Kidney epithelial cell (primary cell): Measurements from ENCODE around the gene DIAPH3. TPM values are rescaled to one million over a fixed set of nuclear protein-coding genes. Genes with fewer than 3 reads are reported as not detected.

ENCODE experiments used
- DNase-seq: peaks from one replicate; pipeline ENCODE4 v3.0.0-alpha.2; 2010; ENCODE audit warnings: low read depth
- H3K27me3 ChIP-seq: 2 replicates; pipeline ENCODE4 v1.6.0; 2011; ENCODE audit warnings: low read length; ENCODE audit not compliant: control insufficient read depth, insufficient read depth
- H3K36me3 ChIP-seq: 2 replicates; pipeline ENCODE4 v1.5.1; 2011; ENCODE audit warnings: low read length; ENCODE audit not compliant: control insufficient read depth, insufficient read depth
- H3K4me3 ChIP-seq: 2 replicates; pipeline ENCODE4 v1.5.1; 2011; ENCODE audit warnings: low read depth, mild to moderate bottlenecking, control low read depth, low read length
- CTCF ChIP-seq: IDR thresholded peaks from 2 replicates; pipeline ENCODE4 v1.5.1; 2011; ENCODE audit warnings: mild to moderate bottlenecking, moderate library complexity, low read length, control low read depth, inconsistent platforms; ENCODE audit not compliant: insufficient read depth, poor library complexity, severe bottlenecking
- total RNA-seq: library from RNA; depleted of rRNA; stranded (reverse); fragments of >200 nt; gene quantifications from 2 replicates; pipeline ENCODE4 v1.2.3, GENCODE V29; 2015

DIAPH3 gene
- total RNA-seq, 1 donor from 2014 or later = 7.5 TPM

- no peak for TF ChIP-seq CTCF
- no peak for DNase-seq
- no peaks in the 10 kb centered on the region for H3K27me3 ChIP-seq
- no peak overlapping the region for H3K4me3 ChIP-seq
- no peaks in the 10 kb centered on the region for H3K36me3 ChIP-seq
Observed at GRCh38 chr13:59625111-59625510, 538.6 kb downstream of the DIAPH3 start.

- Histone ChIP-seq H3K36me3 (no peaks in the 10 kb centered on the region), H3K27me3 (no peaks in the 10 kb centered on the region), H3K4me3 (no peak overlapping the region)
- no peak for TF ChIP-seq CTCF
- no peak for DNase-seq
Observed at GRCh38 chr13:59623206-59623915, 540.4 kb downstream of the DIAPH3 start.

GRCh38 chr13:59621773-59622172 lies 542.0 kb downstream of the DIAPH3 start:
- TF ChIP-seq CTCF = no peak
- Histone ChIP-seq H3K27me3 (no peaks in the 10 kb centered on the region), H3K4me3 (no peak overlapping the region), H3K36me3 (no peaks in the 10 kb centered on the region)
- DNase-seq = no peak

Other genes starting within 250 kb of the DIAPH3 start
- gene TDRD3, start 233.3 kb upstream of the DIAPH3 start, total RNA-seq = 13.7 and 15.7 TPM in 2 replicates